SK-N-MC (cell line): Measurements from ENCODE around the gene C9.

ENCODE experiments used
- DNase-seq: peaks from one replicate; pipeline ENCODE4 v3.0.0-alpha.2; 2011; ENCODE audit warnings: low read depth, low spot score
- H3K27ac ChIP-seq: fragments of 200-600 bp; sonication (generic); 2 replicates; pipeline ENCODE4 v1.5.1; 2016; ENCODE audit warnings: mixed run types
- H3K36me3 ChIP-seq: fragments of 200-600 bp; sonication (generic); 2 replicates; pipeline ENCODE4 v1.6.1; 2017; ENCODE audit warnings: antibody characterized with exemption, low read length, mixed read lengths; ENCODE audit not compliant: insufficient read depth
- H3K4me3 ChIP-seq: fragments of 200-600 bp; sonication (generic); 2 replicates; pipeline ENCODE4 v1.5.1; 2016
- H3K9ac ChIP-seq: fragments of 200-600 bp; sonication (generic); 2 replicates; pipeline ENCODE4 v1.8.0; 2017; ENCODE audit warnings: mixed run types, mixed read lengths; ENCODE audit not compliant: insufficient read length
- H3K9me3 ChIP-seq: fragments of 200-600 bp; sonication (generic); 2 replicates; pipeline ENCODE4 v1.6.1; 2017; ENCODE audit warnings: low read depth, mild to moderate bottlenecking, antibody characterized with exemption, low read length, moderate library complexity, mixed read lengths
- EZH2 ChIP-seq: fragments of 200-600 bp; sonication (generic); IDR thresholded peaks from one replicate; pipeline ENCODE4 v1.6.1; 2017; ENCODE audit warnings: antibody characterized with exemption
- FOXP2 ChIP-seq: optimal IDR thresholded peaks from 2 replicates; pipeline ENCODE3; 2011; ENCODE audit warnings: mild to moderate bottlenecking, moderate library complexity; ENCODE audit not compliant: insufficient read depth; ENCODE audit errors: extremely low read length, control extremely low read depth
- POLR2AphosphoS5 ChIP-seq: IDR thresholded peaks from 2 replicates; pipeline ENCODE4 v1.6.1; 2012; ENCODE audit warnings: mild to moderate bottlenecking, low read depth, low read length, borderline replicate concordance

C9 gene

DNA sequence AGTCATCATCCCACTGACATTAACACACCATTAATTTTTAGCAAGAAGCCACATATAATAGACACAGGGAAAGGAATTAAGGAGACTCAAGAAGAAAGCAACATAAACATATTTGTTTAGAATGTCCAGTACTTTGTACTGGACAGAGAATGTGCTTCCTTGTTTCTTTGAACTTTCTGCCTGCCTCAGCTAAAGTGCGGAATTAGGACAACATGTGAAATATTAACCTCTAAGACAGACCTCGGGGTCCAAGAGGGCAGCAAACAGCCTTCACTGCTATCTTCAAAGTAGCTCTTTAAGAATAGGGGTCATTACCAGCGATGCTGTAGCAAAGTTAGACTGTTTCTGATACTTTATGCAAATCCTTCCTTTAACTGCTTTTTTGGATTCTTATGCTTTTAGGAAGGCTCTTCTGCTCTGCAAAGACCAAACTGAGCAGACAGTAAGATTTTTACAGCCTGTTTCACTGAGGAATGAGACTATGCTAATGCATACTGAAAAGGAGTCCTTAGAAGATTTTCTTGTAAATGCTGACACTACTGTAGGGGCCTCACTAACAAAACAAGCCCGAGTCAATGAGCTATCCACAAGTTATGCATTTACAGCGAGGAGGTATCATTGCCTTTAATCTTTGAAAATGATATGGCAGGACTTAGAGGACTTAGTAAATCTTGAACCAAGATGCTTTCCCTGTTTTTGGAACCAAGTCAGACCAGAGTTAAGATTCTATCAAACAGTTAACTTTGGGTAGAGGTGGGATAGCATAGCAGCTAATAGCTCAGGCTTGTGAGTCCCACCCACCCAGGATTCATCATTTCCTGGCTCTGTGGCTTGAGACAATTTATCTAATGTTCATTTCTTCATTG, 36.7 kb upstream of the C9 start:
- Histone ChIP-seq H3K27ac (peak overlapping the region; percentile 99), H3K9ac (peak overlapping the region; percentile 20)
- no peak for DNase-seq

DNA sequence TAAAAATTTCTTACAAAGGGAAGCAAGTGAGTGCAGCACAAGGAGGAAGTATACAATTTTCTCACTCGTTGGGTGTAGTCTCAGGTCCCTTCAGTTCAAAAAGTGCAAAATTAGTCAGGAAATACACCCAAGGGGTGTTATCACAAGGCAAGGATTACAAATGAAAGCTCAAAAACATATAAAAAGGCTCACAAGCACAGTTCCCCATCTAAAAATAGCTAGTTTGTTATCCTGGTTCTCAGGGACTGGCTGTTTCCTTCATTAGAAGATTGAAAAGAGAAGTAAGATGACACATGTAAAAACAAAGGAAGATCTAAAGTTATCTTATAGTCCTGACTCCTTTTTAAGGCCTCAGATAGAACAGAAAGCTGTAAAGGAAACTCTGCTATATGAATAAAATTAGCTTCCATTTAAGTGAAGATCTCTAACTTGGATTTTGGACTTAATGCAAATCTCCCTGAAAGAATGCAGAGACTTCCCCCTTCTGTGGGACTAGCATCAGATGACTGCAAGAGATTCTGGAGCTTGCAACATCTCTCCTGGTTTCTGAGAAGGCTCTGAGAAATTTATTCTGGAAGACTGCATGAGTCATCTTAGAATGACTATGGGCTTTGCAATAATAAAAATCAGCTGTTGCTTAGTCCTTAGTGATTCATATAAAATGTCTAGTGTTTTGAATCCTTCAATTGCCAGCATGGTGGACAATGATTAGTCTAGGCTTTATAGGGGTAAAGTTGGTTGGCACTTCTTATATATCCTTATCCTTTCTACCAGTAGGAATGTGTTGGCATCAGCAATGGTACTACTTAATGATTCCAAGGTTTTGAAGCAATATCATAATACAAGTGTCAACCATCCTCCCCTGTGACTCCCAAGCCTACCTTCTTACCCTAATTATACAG, 35.1 kb upstream of the C9 start:
- H3K9me3 ChIP-seq = no peaks in the 10 kb centered on the region
- peak overlapping the region; percentile 55 for H3K4me3 ChIP-seq
- TF ChIP-seq FOXP2 (no peak), POLR2AphosphoS5 (no peak), EZH2 (no peak)
- peak overlapping the region; percentile 74 for H3K9ac ChIP-seq
- H3K27ac ChIP-seq = peak overlapping the region; percentile 99
- DNase-seq = peak; percentile 96
- no peaks in the 10 kb centered on the region for H3K36me3 ChIP-seq

More for the DNA sequence above, 36.7 kb upstream of the C9 start:
- Histone ChIP-seq H3K4me3 (peak overlapping the region; percentile 1; the same call in 1 of the 2 replicates), H3K36me3 (no peaks in the 10 kb centered on the region), H3K9me3 (no peaks in the 10 kb centered on the region)
- TF ChIP-seq FOXP2 = no peak
- no peak for TF ChIP-seq POLR2AphosphoS5

DNA sequence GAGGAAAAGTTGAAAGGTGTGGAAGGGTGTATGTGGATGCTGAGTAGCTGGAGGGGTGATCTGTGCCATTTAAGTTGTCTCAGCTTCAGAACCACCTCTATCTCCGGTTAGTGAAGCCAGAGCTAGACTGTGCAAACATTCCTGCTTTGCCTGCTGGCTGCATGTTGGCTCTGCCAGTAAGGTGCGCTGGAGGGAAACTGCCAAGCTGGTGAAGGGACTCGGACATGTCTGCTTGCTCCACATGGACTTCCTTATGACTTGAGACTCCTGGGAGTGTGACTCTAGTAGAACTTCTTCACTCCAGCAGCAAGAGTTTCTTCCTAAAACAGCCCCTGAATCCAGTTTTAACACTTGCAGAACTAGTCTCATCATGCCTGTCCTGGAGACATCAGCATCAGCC, 32.5 kb upstream of the C9 start:
- Histone ChIP-seq H3K27ac (no peak overlapping the region), H3K4me3 (no peak overlapping the region), H3K9ac (no peak overlapping the region), H3K36me3 (peaks cover 9% of the 10 kb centered on the region; the same call in 1 of the 2 replicates), H3K9me3 (no peaks in the 10 kb centered on the region)
- no peak for DNase-seq
- TF ChIP-seq FOXP2 (no peak), EZH2 (no peak), POLR2AphosphoS5 (no peak)

DNA sequence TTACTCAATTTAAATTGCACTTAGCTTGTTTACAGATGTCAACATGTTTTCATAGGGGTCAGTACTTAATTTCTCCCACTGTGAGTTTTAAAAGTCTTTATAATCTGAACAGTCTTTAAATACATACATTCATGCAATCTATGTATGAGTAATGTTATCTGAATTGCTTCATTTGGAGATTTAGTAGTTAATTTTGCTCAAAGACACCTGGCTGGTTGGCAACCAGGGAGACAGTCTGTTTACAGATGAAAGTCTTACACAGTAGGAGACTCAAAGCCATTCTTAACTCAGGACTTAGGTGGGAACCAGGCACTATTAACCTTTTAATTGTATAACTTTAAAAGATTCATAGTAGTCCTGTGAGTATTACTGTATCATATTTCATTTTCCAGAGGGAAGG, 31.2 kb upstream of the C9 start:
- DNase-seq = no peak
- H3K36me3 ChIP-seq = peaks cover 15% of the 10 kb centered on the region; the same call in 1 of the 2 replicates
- H3K9me3 ChIP-seq = no peaks in the 10 kb centered on the region
- H3K27ac ChIP-seq = no peak overlapping the region
- H3K4me3 ChIP-seq = no peak overlapping the region
- H3K9ac ChIP-seq = no peak overlapping the region
- no peak for TF ChIP-seq FOXP2
- TF ChIP-seq POLR2AphosphoS5 = no peak
- no peak for TF ChIP-seq EZH2

DNA sequence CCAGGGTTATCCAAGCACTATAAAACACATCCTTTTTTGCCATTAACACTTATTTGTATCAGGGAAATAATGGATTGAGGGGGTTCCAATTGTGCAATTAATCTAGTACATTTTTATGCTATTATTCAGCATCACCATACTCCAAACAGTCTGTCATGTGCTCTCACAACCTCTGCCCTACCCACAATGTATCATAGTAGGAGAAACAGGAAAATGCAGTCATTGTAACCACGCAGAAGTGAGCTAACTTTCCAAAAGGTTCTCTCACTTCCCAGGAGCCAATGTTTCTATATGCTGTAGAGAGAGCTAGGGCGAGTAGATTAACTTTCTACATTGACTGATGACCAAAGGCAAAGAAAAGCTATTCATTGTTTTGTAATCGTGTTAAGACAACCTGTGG, 30.7 kb upstream of the C9 start:
- Histone ChIP-seq H3K9ac (no peak overlapping the region), H3K27ac (no peak overlapping the region), H3K9me3 (no peaks in the 10 kb centered on the region), H3K4me3 (no peak overlapping the region), H3K36me3 (peaks cover 15% of the 10 kb centered on the region; the same call in 1 of the 2 replicates)
- no peak for DNase-seq
- TF ChIP-seq POLR2AphosphoS5 (no peak), EZH2 (no peak), FOXP2 (no peak)

DNA sequence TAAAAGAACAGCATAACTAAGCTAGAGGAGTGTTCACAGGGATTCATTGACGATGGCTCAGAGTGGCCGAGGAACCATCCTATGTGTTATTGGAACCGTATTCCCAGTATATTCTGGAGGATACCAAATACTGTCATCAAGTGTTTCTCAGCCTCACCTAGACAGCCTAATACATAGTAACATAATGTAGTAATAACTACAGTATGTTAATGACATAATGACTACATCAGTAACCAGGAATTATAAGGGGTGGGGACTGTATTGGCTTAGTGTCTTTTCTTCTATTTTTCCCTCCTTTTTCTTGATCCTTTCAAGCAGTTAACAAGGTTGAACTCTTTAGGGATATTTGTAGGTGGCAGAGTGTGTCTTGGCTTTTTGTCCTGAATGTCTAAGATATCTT, 26.6 kb upstream of the C9 start:
- no peak for DNase-seq
- no peak for TF ChIP-seq FOXP2
- no peak for TF ChIP-seq EZH2
- no peak for TF ChIP-seq POLR2AphosphoS5
- H3K36me3 ChIP-seq = peaks cover 26% of the 10 kb centered on the region
- no peak overlapping the region for H3K27ac ChIP-seq
- H3K9me3 ChIP-seq = no peaks in the 10 kb centered on the region
- no peak overlapping the region for H3K4me3 ChIP-seq
- no peak overlapping the region for H3K9ac ChIP-seq

DNA sequence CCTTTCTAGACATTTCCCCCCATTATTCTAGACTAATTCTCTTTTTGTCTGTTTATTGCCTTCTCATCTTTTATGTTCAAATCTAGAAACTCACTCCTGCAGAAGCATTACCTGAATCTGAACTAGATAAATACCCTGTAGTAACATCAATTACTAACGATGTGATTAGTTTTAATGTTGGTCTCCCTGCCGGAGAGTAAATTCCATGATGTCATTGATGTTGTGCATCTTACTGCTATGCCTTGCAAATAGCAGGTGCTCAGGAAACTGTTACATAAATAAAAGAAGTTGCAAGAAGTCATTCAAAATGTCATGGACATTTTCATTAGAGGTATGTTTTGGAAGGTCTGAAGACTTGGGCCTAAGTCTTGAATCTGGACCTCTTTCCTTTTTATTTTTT, 23.0 kb upstream of the C9 start:
- Histone ChIP-seq H3K4me3 (no peak overlapping the region), H3K27ac (no peak overlapping the region), H3K36me3 (peaks cover 28% of the 10 kb centered on the region), H3K9ac (no peak overlapping the region), H3K9me3 (no peaks in the 10 kb centered on the region)
- DNase-seq = no peak
- TF ChIP-seq FOXP2 = no peak
- no peak for TF ChIP-seq POLR2AphosphoS5
- TF ChIP-seq EZH2 = no peak

DNA sequence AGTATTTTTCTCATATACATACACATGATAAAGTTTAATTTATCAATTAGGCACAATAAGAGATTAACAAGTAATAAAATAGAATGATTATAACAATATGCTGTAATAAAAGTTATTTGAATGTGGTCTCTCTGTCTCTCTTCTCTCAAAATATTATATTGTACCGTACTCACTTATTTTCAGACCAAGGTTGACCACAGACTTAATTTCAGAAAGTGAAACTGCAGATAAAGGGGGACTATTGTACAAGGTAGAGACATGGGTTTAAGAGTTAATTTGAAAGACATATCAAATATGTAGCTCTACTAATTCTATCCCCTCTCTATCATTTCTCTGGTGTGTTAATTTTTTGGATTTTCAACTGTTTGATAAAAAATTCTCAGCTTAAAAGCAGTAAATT, 20.0 kb upstream of the C9 start:
- Histone ChIP-seq H3K9ac (no peak overlapping the region), H3K36me3 (peaks cover 25% of the 10 kb centered on the region), H3K4me3 (no peak overlapping the region), H3K27ac (no peak overlapping the region), H3K9me3 (no peaks in the 10 kb centered on the region)
- TF ChIP-seq POLR2AphosphoS5 (no peak), FOXP2 (no peak), EZH2 (no peak)
- DNase-seq = no peak
